Caki2 (cell line): ENCODE results near the gene DKK3. TPM values are rescaled to one million over a fixed set of nuclear protein-coding genes. Genes with fewer than 3 reads are reported as not detected.

ENCODE experiments used
- DNase-seq: peaks from one replicate; pipeline ENCODE4 v3.0.0-alpha.2; 2015; ENCODE audit warnings: low read depth
- in situ Hi-C: cut with HindIII; loops from 2 replicates; pipeline ENCODE4 v1.10.0; 2016; ENCODE audit warnings: low sequenced_read_pairs, low pct_unique_long_range_greater_than_20kb, mixed read lengths
- total RNA-seq: library from RNA; depleted of rRNA; stranded (reverse); fragments of >200 nt; shearing (Covaris generic); gene quantifications from 2 replicates; pipeline ENCODE4 v1.2.3, GENCODE V29; 2014; ENCODE audit warnings: low replicate concordance

The DKK3 gene
- total RNA-seq, 1 experiment from 2014 or later, result 67.3 TPM

DNA sequence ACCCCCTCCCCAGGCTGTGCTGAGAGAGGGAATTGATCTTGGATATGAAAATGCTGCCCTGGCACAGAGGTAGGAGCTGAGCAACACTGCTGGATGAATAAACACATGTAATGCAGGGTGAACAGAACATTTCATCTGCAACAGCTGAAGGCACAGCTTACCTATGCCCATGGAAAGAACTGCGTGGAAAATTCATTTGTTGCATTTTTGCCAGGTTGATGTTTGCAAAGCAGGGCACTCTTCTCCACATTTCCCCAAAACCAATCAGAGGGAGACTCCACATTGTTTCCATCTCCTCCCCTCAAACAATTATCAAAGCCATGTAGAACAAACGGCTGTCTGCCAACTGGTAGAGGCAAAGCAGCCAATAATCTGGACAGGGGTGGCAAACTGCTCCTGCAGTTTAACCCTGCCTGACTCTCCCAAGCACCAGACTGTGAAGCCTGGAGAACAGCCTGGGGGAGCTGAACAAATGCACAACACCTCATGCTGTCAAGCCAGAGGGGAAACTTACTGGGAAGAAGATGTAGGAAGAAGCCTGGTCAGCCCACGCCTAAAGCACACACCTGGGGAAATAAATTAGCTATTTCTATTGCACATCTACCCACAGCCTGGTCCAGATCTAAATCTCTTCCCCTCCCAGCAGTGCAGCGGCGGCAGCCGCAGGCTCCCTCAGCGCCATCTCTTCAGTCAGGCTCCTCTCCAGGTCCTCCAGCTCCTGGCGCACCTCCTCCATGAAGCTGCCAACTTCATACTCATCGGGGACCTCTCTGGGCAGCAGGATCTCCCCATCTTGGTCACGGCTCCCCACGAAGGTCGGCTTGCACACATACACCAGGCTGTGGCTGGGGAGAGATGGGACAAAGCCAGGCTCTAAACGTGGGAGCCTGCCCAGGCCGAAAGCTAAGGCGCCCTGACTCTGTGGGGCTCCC lies 44.3 kb downstream of the DKK3 start:
- DNase-seq, result no peak
- in situ Hi-C loops, result no loop called here

- in situ Hi-C loops, result no loop called here
- DNase-seq, result no peak
Observed at GRCh38 chr11:11963067-11963466, 45.4 kb downstream of the DKK3 start.

DNA sequence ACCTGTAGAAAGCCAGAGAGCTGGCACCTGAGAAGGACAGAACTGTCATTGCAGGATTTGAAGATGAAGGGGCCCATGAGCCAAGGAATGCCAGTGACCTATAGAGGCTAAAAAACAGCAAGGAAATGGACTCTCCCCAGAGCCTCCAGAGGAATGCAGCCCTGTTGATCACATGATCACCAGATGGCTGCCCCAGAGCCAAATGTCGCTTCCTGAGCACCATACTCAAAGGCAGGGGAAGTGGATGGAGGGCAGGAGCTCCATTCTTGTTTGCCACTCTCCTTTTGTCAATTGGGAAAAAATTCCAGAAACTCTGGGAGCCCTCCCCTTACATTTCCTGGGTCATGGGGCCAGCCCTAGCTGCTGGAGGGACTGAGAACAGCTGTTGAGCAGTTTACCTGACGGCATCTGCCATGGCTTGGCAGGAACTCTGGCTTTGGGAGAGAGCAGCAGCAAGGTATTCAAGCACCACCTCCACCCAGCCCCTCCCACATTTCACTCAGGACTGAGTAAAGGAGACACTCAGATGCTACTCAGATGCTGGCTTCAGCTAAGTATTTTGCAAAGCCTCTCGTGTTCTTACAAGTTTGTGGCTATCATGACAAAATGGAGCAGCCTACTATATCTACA lies 46.9 kb downstream of the DKK3 start:
- in situ Hi-C loops, result no loop called here
- no peak for DNase-seq

GRCh38 chr11:11960687-11961086 lies 47.7 kb downstream of the DKK3 start:
- DNase-seq, result no peak
- in situ Hi-C loops, result no loop called here

DNA sequence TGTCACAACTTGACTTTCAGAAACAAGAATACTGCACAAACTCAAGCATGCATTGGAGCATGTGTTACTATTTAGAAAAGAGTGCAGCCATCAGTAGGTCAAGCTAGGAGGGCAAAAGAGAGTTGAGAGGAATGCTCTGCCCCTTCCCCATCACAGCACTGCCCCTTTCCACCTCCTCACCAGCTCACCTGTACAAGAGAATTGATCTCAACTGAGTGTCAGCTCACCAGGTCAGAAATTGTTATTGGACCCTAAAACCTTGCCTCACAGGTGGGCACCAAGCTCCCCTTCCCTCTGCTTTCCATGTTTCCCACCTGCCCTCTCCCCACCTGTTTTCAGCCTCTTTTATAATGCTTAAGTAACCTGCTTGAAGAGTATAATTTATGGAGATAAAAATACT lies 48.8 kb downstream of the DKK3 start:
- DNase-seq, result no peak
- in situ Hi-C loops, result no loop called here

DNA sequence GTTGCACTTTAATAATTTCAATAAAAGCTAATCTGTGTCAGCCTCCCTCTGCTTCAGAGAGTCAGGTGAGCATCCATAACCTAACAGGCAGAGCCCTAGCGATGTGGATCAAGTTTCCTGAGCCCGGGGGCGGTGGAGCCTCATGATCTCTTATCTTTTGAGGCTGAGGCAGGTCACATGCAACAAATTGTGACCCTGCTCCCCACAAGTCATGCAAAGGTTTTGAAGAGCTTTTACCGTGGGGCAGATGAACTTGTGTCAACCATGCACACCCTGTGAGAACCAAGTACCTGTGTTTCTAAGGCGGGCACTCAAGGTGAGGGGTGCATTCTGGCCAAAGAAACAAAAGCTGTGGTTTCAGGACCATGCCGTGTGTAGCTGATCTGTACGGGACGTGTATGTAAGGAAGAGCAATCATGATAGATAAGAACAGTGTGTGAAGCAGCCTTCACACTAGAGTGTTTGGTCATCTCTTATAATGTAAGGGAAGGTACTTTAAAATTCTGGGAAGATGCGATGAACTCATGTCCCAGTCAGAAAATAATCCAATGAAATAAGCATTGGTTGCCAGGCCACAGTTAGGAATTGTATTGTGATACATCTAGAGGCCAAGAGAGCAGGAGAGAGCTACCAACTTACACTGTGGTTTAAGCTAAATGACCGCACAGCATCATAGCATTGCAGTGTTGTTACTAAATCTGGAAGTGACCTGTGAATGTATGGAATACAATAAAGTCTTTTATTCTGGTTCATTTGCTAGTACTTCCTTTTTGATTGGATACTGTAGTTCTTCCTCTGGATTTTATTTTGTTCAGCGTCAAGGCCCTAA lies 49.8 kb downstream of the DKK3 start:
- in situ Hi-C loops, result no loop called here
- DNase-seq, result no peak

- in situ Hi-C loops, result no loop called here
Observed at GRCh38 chr11:11956006-11956405, 52.4 kb downstream of the DKK3 start.

GRCh38 chr11:11952036-11952435 lies 56.4 kb downstream of the DKK3 start:
- no peak for DNase-seq
- in situ Hi-C loops, result no loop called here

More at GRCh38 chr11:11956006-11956405, 52.4 kb downstream of the DKK3 start:
- DNase-seq, result no peak

DNA sequence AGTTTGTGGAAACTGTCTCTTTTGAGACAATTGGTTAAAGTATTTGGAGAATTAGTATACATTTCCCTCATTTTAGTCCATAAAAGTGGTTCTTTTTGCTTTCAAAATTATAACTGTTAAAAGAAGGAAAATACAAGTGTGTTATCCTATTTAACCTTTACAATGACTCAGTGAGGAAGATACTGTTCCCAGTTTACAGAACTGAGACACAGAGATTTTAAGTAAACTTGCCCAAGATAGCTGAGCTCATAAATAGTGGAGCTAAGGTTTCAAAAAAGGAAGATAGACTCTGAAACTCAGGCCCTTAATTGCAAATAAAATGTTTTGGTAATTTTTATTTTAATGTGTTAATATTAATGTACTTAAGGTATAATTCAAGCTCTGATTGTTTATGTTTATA lies 58.9 kb downstream of the DKK3 start:
- in situ Hi-C loops, result no loop called here
- DNase-seq, result no peak

DNA sequence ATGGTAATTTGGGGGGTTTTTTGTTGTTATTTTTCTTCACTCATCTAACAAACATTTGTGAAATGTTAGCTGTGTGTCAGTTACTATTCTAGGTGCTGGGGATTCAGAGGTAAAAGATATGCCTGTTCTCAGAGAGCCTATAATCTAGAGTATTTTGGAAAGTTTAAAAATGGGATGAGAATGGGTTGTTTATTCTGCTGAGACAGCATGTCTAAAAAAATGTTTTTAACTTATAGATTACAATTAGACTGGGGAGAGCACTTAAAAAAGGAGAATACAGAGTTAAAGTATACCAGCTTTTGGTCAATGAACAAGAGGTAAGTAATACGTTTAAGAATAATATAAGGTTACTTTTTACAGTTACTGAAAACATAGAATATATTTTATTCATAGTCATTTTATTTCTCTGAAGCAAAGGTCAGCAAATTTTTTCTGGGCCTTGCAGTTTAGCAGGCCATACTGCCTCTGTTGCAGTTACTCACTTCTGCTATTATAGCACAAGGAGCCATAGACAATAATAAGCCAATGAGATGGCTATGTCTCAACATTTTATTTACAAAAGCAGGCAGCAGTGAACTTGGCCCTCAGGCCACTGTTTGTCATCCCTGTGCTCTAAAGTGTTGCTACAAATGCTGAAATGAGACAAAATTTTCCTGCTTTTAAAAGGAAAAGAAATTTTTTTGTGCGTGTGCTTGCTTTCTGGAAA lies 60.0 kb downstream of the DKK3 start:
- in situ Hi-C loops, result no loop called here
- no peak for DNase-seq

- no peak for DNase-seq
- in situ Hi-C loops, result no loop called here
Observed at GRCh38 chr11:11947825-11948224, 60.6 kb downstream of the DKK3 start.

- in situ Hi-C loops, result no loop called here
- DNase-seq, result no peak
Observed at GRCh38 chr11:11946878-11947277, 61.5 kb downstream of the DKK3 start.

DNA sequence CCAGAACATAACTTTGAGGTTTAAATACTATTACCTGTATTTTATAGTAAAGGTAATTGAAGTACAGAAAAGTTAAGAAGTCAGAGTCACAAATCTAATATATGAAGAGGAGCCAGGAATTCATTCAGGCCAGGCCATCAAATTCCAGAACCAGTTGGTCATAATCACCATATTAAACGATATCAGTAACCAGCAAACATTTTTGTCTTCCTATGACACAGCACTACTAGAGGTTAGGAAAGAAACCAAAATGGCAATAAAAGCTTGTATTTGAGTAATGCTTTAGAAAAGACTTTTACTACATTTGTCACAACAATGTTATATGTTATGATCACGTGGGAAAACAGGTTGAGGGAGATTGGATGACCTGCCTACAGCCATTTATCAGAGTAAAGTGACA lies 62.2 kb downstream of the DKK3 start:
- in situ Hi-C loops, result no loop called here
- DNase-seq, result no peak

DNA sequence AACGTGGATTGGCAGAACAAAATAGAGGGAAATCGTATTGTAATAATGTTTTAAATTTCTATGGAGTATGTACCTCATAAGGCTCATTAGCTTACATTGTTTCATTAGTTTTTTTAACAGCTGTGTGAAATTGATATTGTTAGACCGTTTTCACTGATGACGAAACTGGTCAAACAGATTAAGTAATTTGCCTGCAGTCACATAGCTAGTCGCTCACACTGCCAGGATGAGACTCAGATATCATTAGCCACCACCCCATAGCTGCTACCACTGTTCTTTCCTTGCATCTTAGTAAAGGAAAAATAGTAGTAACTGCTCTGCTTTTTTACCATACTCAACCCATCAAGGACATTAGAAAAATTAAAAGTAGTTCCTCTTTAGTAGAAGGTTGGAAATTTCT lies 64.0 kb downstream of the DKK3 start:
- in situ Hi-C loops, result no loop called here
- no peak for DNase-seq

DNA sequence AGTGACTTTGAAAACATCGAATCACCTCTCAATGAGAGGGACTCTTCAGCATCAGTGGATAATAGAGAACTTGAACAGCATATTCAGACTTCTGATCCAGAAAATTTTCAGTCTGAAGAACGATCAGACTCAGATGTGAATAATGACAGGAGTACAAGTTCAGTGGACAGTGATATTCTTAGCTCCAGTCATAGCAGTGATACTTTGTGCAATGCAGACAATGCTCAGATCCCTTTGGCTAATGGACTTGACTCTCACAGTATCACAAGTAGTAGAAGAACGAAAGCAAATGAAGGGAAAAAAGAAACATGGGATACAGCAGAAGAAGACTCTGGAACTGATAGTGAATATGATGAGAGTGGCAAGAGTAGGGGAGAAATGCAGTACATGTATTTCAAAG lies 65.8 kb downstream of the DKK3 start:
- in situ Hi-C loops, result no loop called here

DNA sequence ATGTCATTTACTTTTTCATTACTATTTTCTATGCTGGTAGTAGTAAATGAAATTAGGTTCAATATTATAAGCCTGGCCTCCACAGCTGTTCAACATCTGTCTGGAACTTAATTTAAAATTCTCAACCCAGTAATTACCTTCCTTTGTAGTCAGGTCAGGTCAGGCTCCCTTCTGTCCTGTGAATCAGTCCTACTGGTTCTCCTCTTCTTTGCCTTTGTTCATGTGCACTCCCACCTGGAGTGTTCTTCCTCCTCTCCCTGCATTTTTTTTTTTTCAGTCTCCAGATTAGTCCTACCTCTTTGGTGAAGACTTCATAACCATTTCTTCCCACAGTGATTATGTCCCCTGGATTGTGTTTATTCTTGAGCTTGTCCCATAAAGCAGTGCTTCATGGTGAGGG lies 67.9 kb downstream of the DKK3 start:
- no peak for DNase-seq
- in situ Hi-C loops, result no loop called here

More for the DNA sequence above, 65.8 kb downstream of the DKK3 start:
- no peak for DNase-seq

DNA sequence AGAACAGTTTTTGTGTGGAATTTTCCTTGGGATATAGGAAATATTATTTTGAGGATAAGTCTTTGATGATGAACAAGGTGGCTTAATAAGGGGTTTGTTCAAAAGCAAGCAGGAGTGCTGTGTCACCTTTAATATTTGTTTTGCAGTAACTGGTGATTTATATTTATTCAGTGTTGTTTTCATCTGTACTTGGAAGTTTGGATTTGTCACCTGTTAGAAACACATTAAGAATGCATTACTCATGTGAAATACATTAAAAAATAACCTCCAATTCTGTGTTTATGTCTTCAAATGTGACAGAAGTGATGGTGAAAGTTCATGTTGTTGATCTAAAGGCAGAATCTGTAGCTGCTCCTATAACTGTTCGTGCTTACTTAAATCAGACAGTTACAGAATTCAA lies 70.5 kb downstream of the DKK3 start:
- in situ Hi-C loops, result no loop called here
- no peak for DNase-seq

DNA sequence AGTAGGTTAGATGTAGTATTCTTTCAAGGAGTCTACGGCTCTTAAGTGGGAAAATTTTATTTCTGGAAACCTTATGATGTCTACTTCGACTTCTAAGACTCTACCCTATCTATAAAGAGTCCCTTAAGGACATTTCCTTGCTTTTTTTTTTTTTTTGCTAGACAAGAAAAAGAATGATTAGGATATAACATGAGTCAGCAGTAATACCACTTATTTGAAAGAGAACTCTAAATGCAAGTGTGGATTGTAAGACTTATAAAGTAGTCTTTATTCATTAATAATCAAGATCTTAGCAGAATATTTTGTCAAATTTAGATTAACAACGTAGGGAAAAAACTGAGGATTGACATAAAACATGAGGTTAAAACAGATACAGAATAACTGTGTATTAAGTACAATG lies 71.0 kb downstream of the DKK3 start:
- no peak for DNase-seq
- in situ Hi-C loops, result no loop called here
